ENCODE results near the gene RHAG. TPM values are rescaled to one million over a fixed set of nuclear protein-coding genes. Genes with fewer than 3 reads are reported as not detected.

Gene RHAG
- total and polyA plus RNA-seq, 3 donors from 2014 or later = 0.42 TPM; not detected in 2

GRCh38 chr6:49563006-49563886 lies 73.4 kb downstream of the RHAG start:
- WGBS, 2 donors = 66 to 72% methylated on average over 5 of the region's 5 CpGs
- H3K27me3 ChIP-seq = no peaks in the 10 kb centered on the region
- H3K9me3 ChIP-seq = no peaks in the 10 kb centered on the region
- DNase-seq = no peak
- no peak overlapping the region for H3K4me3 ChIP-seq
- H3K27ac ChIP-seq = peak overlapping the region in 1 of 2 donors; percentile 2
- no peak for TF ChIP-seq CTCF (IDR thresholded peaks at IDR 0.05)
- TF ChIP-seq POLR2A (IDR thresholded peaks at IDR 0.05) = no peak
- intact Hi-C loops (cut with DNase I; ENCODE audit: low total_unique reads) = no loop called here
- no peaks in the 10 kb centered on the region for H3K36me3 ChIP-seq (ENCODE audit: low read depth, missing control alignments)
- peaks cover 6% of the 10 kb centered on the region for H3K4me1 ChIP-seq

- DNase-seq = no peak
- H3K4me1 ChIP-seq = no peaks in the 10 kb centered on the region
Measured at GRCh38 chr6:49558238-49558637, 78.4 kb downstream of the RHAG start.

GRCh38 chr6:49557177-49557576 lies 79.5 kb downstream of the RHAG start:
- no peak overlapping the region for H3K4me3 ChIP-seq
- no peaks in the 10 kb centered on the region for H3K27me3 ChIP-seq
- no peak overlapping the region for H3K27ac ChIP-seq
- no peak for DNase-seq
- H3K4me1 ChIP-seq = no peaks in the 10 kb centered on the region
- intact Hi-C loops (cut with DNase I; ENCODE audit: low total_unique reads) = no loop called here
- TF ChIP-seq CTCF (IDR thresholded peaks at IDR 0.05) (no peak), POLR2A (IDR thresholded peaks at IDR 0.05) (no peak)
- no peaks in the 10 kb centered on the region for H3K9me3 ChIP-seq
- H3K36me3 ChIP-seq (ENCODE audit: low read depth, missing control alignments) = no peaks in the 10 kb centered on the region
- WGBS, 2 donors = 74 to 99% methylated on average over 3 of the region's 3 CpGs

More at GRCh38 chr6:49558238-49558637, 78.4 kb downstream of the RHAG start:
- TF ChIP-seq CTCF (IDR thresholded peaks at IDR 0.05) = no peak
- TF ChIP-seq POLR2A (IDR thresholded peaks at IDR 0.05) = no peak
- intact Hi-C loops (cut with DNase I; ENCODE audit: low total_unique reads) = no loop called here
- no peaks in the 10 kb centered on the region for H3K36me3 ChIP-seq (ENCODE audit: low read depth, missing control alignments)
- H3K27ac ChIP-seq = no peak overlapping the region
- no peak overlapping the region for H3K4me3 ChIP-seq
- H3K27me3 ChIP-seq = no peaks in the 10 kb centered on the region
- no peaks in the 10 kb centered on the region for H3K9me3 ChIP-seq

- DNase-seq = no peak
- no peaks in the 10 kb centered on the region for H3K4me1 ChIP-seq
- H3K27ac ChIP-seq = no peak overlapping the region
- H3K4me3 ChIP-seq = no peak overlapping the region
- H3K36me3 ChIP-seq (ENCODE audit: low read depth, missing control alignments) = no peaks in the 10 kb centered on the region
- intact Hi-C loops (cut with DNase I; ENCODE audit: low total_unique reads) = no loop called here
- no peaks in the 10 kb centered on the region for H3K27me3 ChIP-seq
- TF ChIP-seq POLR2A (IDR thresholded peaks at IDR 0.05) = no peak
- TF ChIP-seq CTCF (IDR thresholded peaks at IDR 0.05) = no peak
- no peaks in the 10 kb centered on the region for H3K9me3 ChIP-seq
Measured at GRCh38 chr6:49556429-49556837, 80.2 kb downstream of the RHAG start.

GRCh38 chr6:49555951-49556350 lies 80.7 kb downstream of the RHAG start:
- H3K27ac ChIP-seq = no peak overlapping the region
- TF ChIP-seq CTCF (IDR thresholded peaks at IDR 0.05) = no peak
- no peak for TF ChIP-seq POLR2A (IDR thresholded peaks at IDR 0.05)
- WGBS, 2 donors = 67 to 72% methylated on average over 4 of the region's 4 CpGs

More at GRCh38 chr6:49555951-49556350, 80.7 kb downstream of the RHAG start:
- intact Hi-C loops (cut with DNase I; ENCODE audit: low total_unique reads) = no loop called here
- Histone ChIP-seq H3K9me3 (no peaks in the 10 kb centered on the region), H3K4me3 (no peak overlapping the region), H3K27me3 (no peaks in the 10 kb centered on the region), H3K4me1 (no peaks in the 10 kb centered on the region), H3K36me3 (ENCODE audit: low read depth, missing control alignments) (no peaks in the 10 kb centered on the region)
- DNase-seq = no peak

Data from testis (tissue), 3 donors.